Gastrocnemius medialis (tissue), 4 donors: ENCODE measurements around the gene PPM1G.

Experiments
- POLR2A ChIP-seq, 2 donors: fragments of 450-650 bp; IDR thresholded peaks; one replicate each; pipeline ENCODE4 v1.6.1; 2017; ENCODE audit warnings: antibody characterized with exemption in 2 of 2, mild to moderate bottlenecking in 2 of 2, moderate library complexity in 2 of 2
- TF ChIP-seq, protein P1 (sequence below), 5 experiments: fragments of 450-650 bp in 3 of 5; fragments of 200-600 bp in 2 of 5; sonication (generic) in 2 of 5; IDR thresholded peaks in 4 of 5; conservative IDR thresholded peaks in 1 of 5; 1 replicate in 4 of 5; 2 replicates in 1 of 5; pipeline ENCODE4 v1.5.1; 2016 to 2019; ENCODE audit warnings: antibody characterized with exemption in 5 of 5, mild to moderate bottlenecking in 3 of 5, moderate library complexity in 3 of 5

DNA sequence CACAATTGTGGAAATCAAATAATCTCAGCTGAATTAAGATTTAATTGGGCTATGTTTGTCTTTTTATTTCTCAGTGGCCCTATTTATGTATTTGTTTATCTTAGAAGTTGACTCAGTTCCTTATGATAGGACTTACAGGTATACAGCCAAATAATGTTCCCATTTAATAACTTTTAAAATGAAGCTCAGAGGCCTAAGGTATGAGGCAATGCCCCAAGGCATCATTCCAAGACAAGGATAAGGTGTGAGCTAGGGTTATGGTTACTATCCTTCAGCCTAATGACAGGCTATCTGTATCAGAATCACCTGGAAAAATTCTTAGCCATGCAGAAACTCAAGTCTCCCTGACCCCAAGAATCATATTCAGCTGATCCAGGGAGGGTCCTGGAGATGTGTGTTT, 11.6 kb upstream of the PPM1G start:
- TF ChIP-seq, protein P1, sequence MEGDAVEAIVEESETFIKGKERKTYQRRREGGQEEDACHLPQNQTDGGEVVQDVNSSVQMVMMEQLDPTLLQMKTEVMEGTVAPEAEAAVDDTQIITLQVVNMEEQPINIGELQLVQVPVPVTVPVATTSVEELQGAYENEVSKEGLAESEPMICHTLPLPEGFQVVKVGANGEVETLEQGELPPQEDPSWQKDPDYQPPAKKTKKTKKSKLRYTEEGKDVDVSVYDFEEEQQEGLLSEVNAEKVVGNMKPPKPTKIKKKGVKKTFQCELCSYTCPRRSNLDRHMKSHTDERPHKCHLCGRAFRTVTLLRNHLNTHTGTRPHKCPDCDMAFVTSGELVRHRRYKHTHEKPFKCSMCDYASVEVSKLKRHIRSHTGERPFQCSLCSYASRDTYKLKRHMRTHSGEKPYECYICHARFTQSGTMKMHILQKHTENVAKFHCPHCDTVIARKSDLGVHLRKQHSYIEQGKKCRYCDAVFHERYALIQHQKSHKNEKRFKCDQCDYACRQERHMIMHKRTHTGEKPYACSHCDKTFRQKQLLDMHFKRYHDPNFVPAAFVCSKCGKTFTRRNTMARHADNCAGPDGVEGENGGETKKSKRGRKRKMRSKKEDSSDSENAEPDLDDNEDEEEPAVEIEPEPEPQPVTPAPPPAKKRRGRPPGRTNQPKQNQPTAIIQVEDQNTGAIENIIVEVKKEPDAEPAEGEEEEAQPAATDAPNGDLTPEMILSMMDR (IDR thresholded peaks at IDR 0.05 in 4 of 5, conservative IDR thresholded peaks at IDR 0.05 in 1 of 5): no peak
- TF ChIP-seq POLR2A (IDR thresholded peaks at IDR 0.05): no peak
